Stimulated activated CD4-positive, alpha-beta T cell treated with anti-CD3 and anti-CD28 coated beads, Interleukin-2, amount 100 ng/mL, for 4 hours (primary cell): ENCODE results near the gene CRYGD.
"Not testable (repeated sequence)": the region's sequence is repeated elsewhere in the genome, so short reads cannot be mapped to it uniquely, and the experiment has no call there.

Source experiments
- DNase-seq: peaks from one replicate; pipeline ENCODE4 v3.0.0-alpha.2; 2020; ENCODE audit warnings: low read depth

CRYGD gene

DNA sequence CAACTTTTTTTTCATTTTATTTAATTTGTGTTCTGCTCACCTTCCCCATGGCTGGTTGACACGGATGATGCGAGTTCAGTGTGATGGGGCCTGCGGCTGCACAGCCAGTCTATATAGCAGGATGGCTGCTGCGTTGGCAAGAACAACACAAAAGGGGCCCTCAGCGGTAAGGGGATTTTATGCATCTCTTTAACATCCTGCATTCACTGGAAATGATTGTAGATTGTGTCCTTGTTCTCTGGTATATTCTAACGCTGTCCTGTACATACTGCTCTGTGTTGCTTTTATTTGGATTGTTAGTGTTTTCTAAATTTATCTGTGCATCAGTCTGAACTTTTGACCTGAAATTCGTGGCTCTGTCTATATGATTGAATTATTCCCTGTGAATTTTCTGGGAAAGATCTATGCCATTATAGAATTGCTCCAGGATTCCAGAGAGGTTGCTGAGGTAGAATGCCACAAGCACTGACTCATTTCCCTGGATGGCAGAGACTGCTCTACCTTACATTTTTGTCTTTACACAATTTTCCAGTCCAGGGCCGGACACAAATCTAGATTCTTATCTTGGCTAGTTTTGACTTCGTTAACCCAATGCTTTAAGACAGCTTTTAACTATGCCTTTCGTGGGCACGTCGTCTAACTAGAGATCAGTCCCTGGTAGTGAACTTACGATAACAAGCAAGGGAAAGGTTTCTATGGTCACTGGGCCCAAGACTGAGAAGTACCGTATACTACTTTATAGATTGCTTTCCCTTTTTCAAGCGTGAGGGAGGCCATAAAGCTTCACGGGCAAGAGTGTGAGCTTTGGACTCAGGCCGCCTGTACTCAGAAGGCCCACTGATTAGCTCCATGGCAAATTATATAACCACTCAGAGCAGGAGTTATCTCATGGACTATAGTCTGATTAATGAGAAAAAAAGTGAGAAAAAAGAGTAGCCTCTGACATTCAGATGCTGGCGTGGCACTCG lies 5.7 kb upstream of the CRYGD start, which contains the start of gene CRYGC:
Gene CRYGC (minus strand): TSS at position 85 of the 968 bp plus-strand sequence. CDS start 36 bp downstream, at position 49.
- no peak for DNase-seq

DNA sequence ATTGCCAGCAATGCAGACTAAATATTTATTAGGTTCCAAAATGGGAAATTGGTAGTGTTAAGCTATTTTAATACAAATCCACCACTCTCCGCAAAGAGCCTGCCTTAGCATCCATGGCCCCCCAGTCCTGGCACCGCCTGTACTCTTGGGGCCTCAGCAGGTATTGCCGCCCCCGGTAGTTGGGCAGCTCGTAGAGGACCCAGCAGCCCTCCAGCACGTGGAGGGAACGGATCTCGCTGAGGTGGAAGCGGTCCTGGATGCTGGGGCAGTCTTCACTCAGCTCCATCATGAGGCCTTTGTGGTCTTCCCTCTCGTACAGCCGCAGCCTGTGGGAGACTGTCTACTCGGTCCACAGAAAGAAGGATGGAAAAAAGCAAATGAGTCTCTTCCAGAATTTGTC lies 3.8 kb upstream of the CRYGD start:
- no peak for DNase-seq

DNA sequence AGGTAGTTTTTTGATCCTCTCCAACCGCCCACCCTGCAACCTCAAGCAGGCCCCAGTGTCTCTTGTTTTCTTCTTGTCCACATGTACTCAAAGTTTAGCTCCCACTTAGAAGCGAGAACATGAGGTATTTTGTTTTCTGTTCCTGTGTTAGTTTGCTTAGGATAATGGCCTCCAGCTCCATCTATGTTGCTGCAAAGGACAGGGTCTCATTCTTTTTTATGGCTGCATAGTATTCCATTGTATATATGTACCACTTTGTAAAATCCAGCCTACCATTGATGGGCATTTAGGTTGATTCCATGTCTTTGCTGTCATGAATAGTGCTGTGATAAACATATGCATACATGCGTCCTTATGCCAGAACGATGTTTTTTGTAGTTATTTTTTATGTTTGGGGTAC lies 2.8 kb upstream of the CRYGD start:
- DNase-seq, result no peak

GRCh38 chr2:208125251-208125650 lies 927 bp upstream of the CRYGD start:
- no peak for DNase-seq

DNA sequence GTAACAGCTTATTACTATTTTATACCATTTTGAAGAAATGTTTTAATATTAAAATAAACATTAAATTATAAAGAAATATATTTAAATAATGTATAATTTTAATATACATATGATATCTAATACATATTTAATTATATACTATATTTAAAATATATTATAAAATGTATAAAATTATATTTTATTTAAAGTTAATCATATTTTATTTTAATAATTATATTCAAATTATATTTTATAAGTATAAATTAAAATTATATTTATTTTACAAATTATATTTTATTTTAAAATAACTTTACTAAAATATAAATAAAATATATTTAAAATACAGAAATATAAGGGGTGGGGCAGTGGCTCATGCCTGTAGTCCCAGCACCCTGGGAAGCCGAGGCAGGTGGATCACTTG lies 2.1 kb downstream of the CRYGD start:
- no peak for DNase-seq

DNA sequence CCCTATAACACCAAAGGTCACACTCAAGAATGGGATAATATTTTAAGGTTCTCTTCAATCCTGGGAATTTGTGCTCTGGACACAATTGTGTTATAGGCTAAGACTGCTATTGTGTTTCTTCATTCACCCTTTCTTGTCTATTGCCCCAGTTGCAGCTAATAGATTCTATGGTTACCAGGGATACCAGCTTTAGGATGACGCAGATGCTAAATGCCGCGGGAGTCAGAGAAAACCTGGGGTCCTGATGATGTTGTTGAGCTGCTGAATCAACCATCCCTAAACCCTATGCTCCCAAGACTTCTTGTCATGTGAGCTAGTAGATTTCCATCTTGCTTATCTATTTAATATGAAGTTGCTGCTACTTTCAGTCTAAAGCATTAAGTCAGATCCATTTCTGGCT lies 5.4 kb downstream of the CRYGD start:
- no peak for DNase-seq

- not testable (repeated sequence) for DNase-seq
These were observed 6.9 kb downstream of the CRYGD start for GRCh38 chr2:208117390-208117789.

DNA sequence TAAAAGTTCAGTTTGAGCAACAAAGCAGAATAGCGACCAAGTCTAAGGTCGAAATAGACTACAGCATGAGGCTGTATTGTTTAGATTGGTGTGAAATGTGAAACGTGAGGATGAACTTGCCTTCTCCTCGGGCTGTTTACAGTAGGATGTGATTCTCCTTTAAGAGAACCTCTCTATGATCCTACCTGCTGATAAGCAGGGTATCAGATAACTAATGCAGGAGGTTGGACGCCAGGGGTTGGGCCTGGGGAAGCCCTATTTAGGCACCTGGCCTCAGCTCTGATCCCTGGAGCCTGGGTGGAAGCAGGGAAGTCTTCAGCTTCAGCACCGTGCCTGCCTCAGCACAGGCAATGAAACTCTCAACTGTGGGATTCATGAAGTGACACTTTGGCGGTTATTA lies 11.4 kb downstream of the CRYGD start:
- DNase-seq, result no peak

- not testable (repeated sequence) for DNase-seq
These were observed 12.0 kb downstream of the CRYGD start for GRCh38 chr2:208112273-208112745.

DNA sequence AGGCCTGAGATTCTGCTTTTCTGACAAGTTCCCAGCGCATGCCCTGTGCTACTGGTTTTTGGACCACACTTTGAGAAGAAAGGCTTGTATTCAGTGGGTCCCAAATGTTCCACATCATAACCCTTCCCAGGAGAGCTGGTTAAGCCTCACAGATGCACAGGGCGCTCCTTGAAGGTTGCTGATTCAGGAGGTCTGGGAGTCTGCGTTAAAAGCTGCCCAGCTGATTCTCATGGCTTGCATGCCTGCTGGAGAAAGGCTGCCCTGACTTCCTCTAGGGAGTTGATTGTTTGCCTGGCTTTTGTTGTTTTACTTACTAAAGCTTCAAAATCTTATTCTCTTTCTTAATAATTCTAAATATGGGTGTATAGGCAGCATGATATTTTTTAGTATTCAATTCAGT lies 20.7 kb downstream of the CRYGD start:
- DNase-seq, result no peak

DNA sequence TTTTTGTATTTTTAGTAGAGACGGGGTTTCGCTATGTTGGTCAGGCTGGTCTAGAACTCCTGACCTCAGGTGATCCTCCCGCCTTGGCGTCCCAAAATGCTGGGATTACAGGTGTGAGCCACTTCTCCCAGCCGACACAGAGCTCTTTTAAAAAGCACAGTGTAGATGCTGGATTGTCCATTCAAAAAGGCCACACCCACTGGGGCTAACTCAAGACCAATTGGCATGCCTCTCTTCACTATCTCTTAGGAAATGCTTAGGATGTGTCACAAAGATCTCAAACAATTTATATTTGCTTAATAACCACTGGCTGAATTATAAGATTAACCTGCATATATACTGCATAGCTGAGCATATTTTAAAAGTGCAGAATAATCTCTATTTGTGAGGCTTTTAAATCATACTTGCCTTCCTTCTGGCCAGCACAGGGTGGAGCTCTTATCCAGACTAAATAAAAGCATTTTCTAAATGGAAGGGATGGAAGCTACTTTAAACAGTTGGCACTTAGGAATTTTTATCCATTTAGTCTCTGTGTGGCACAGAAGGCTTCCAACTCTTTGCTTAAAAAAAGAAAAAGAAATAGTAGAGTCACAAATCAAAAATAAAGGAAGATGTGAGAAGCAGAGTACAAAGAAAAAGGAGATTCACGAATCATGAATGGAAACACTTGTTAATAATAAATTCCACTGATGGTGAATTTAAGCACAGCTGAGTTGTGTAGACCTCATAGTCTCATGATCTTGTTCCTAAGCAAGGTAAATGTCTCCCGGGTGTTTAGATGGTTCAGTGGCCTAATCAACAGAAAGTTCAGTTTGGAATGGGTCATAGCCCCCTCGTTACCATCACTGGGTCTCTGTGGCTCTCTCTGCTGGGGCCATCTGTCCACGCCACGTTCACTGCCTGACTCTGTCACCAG lies 22.4 kb downstream of the CRYGD start:
- DNase-seq, result no peak

DNA sequence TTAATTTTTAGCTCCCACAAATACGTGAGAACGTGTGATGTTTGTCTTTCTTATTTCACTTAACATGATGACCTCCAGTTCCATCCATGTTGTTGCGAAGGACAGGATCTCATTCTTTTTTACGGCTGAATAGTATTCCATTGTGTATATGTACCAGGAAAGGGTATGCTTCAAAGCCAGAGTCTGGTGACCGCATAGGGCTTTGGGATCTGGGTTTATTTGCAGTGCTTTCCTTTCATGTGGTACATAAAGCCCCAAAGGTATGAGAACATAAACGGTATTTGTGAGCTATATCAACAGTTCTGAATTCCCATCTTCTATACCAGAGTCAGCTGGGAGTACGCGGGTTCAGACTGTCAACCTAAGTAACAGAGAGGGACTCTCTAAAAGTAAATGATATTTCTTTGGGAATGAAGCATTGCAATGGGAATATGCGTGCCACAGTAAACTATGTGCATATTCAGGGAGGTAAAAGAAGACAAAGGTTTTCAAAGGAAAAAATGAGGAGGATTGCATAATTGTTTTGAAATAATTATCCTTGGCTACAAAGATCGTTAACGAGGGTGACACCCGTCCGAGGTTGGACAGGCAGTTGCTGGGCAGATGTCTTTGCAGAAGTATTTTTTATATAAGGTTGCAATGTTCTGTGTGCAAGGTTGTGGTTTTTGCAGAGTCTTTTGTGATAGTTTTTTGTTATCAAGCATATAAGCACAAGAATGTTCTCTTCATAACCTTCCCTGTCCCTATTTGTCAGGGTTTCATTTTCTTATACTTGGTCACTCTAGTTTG lies 24.4 kb downstream of the CRYGD start:
- DNase-seq, result no peak

GRCh38 chr2:208098701-208099100 lies 25.6 kb downstream of the CRYGD start:
- not testable (repeated sequence) for DNase-seq

GRCh38 chr2:208098267-208098666 lies 26.1 kb downstream of the CRYGD start:
- DNase-seq, result no peak

GRCh38 chr2:208097801-208098200 lies 26.5 kb downstream of the CRYGD start:
- no peak for DNase-seq

- DNase-seq, result no peak
These were observed 27.0 kb downstream of the CRYGD start for GRCh38 chr2:208097313-208097712.

GRCh38 chr2:208096080-208096479 lies 28.2 kb downstream of the CRYGD start:
- no peak for DNase-seq

DNA sequence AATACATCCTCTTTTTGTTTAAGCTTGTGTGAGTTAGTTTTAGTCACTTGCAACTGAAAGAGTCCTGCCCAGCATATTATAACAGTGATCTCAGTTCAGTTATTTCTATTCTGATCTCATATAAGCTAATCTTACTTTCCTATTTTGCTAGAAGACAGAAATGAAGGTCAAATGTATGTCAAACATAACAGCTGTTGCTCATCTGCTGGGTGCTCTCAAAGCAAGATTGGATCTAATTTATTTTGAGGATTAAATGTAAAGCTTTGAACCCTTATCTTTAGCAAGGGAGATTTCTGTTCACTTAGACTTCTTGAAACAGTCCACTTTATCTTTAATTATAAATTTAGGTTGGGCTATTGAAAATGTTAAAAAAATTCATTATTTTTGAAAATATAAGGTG lies 31.2 kb downstream of the CRYGD start:
- no peak for DNase-seq

- DNase-seq, result no peak
These were observed 32.1 kb downstream of the CRYGD start for GRCh38 chr2:208092093-208092832.

DNA sequence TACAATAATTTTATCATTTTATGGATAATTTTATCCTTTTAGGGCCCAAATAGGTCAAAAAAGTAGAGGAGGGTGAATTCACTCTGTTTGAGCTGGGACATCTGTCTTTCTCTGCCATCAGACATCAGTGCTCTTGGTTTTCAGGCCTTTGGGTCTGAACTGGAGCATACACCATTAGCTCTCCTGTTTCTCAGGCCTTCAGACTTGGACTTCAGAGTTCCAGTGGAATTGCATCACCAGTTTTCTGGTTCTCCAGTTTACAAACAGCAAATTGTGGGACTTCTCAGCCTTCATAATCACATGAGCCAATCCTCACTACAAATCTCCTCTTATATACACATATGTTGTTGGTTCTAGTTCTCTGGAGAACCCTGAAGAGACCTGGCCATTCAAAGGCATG lies 33.9 kb downstream of the CRYGD start:
- DNase-seq, result no peak

GRCh38 chr2:208086029-208086428 lies 38.3 kb downstream of the CRYGD start:
- DNase-seq, result no peak
